Fibroblast of skin of right biceps (primary cell): ENCODE measurements around the gene SERPINF2.
"Not testable (repeated sequence)": the region's sequence is repeated elsewhere in the genome, so short reads cannot be mapped to it uniquely, and the experiment has no call there.

Source experiments
- DNase-seq: peaks from one replicate; pipeline ENCODE4 v3.0.0-alpha.2; 2013

SERPINF2 gene

DNA sequence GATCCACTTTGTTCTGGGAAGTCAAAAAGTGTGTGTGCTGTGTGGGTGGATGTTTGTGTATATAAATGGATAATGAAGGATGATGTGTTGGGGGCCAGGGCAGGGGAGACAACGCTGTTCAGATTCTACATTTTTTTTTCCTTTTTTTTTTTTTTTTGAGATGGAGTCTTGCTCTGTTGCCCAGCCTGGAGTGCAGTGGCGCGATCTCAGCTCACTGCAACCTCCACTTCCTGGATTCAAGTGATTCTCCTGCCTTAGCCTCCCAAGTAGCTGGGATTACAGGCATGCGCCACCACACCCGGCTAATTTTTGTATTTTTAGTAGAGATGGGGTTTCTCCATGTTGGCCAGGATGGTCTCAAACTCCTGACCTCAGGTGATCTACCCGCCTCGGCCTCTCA is 22.0 kb downstream of the SERPINF2 start:
- DNase-seq, result not testable (repeated sequence)

DNA sequence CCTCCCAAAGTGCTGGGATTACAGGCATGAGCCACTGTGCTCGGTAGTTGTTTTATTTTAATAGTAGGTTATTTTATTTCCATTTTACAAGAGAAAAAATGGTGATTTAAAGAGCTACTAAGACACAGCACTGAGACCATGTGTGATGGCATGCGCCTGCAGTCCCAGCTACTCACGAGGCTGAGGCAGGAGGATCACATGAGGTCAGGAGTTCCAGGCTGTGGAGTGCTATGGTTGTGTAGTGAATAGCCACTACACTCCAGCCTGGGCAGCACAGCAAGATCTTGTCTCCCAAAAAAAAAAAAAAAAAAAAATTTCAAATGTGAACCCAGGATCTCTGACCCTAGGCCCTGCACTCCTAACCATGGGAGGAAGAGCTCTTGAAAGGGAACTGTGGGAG is 22.9 kb downstream of the SERPINF2 start:
- no peak for DNase-seq

DNA sequence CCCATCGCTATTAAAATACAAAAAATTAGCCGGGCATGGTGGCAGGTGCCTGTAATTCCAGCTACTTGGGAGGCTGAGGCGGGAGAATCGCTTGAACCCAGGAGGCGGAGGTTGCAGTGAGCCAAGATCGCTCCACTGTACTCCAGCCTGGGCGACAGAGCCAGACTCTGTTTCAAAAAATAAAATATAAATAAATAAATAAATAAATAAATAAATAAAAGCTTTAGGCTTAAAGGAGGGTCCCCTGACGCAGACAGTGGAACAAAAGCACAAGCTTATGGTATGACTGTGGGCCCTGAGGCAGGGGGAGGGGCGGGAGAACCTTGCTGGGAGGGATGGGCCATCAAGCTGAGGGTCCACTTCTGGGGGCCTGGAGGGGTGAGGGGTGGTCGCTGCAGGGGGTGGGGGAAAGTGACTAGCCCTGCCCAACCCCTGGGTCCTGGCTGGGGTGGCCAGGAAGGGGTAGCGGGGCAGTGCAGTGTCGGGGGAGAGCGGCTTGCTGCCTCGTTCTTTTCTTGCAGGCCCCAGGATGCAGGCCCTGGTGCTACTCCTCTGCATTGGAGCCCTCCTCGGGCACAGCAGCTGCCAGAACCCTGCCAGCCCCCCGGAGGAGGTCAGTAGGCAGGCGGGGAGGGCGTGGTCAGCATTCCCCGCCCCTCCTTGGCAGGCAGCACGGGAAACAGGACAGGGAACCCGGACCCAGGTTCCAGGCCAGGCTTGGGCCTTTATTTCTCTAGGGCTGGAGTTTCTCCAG is 23.9 kb downstream of the SERPINF2 start:
- DNase-seq, result no peak

DNA sequence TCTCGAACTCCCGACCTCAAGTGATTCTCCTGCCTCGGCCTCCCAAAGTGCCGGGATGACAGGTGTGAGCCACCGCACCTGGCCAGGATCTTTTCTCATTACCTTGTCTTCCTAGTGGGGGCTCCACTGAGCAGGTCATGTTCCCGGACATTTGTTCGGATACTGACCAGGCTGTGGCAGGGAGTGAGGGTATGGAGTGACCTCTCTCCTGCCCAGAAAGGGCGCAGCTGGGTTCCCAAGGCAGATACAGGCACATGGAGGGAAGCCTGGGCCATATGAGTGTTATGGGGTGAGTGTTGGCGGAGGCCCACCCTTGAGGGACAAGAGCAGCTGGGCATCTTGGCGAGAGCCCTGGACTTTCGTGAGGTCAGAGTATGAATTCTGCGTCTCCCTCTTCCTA is 24.7 kb downstream of the SERPINF2 start:
- DNase-seq, result no peak

- DNase-seq, result no peak
These were observed 27.3 kb downstream of the SERPINF2 start for GRCh38 chr17:1769822-1770477.

DNA sequence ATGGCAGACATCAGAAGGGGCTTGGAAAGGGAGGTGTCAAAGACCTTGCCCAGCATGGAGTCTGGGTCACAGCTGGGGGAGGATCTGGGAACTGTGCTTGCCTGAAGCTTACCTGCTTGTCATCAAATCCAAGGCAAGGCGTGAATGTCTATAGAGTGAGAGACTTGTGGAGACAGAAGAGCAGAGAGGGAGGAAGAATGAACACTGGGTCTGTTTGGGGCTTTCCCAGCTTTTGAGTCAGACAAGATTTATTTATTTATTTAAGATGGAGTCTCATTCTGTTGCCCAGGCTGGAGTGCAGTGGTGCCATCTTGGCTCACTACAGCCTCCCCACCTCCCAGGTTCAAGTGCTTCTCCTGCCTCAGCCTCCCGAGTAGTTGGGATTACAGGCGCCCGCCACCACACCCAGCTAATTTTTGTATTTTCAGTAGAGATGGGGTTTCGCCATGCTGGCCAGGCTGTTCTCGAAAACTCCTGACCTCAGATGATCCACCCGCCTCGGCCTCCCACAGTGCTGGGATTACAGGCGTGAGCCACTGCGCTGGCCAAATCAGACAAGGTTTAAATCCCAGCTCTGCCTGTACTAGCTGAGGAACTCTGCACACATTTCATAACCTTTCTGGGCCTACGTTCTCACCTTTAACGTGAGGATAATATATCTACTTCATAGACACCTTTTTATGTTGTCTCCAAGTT is 30.5 kb downstream of the SERPINF2 start:
- DNase-seq, result peak; percentile 13

DNA sequence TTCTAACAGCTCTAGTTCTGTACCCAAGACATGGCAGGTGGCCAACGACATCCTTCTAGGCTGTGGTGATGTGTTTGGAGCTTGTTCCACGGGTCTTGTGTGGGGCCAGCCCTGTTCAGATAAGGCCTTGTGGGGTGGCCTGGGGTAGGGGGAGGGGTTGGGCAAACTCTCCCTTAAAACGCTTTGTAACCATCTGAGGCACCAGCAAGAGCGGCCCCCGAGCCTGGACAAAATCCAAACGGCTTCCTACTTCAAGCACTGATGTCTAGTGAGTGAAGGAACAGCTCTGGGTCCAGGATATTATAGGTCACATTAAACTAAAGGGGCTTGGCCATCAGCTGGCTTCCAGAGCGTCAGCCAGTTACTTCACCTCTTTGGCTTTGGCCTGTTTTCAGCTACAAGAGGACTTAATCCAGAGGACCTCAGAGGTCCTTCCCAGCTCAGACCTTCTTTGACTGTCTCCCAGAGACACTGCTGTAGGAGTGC is 31.1 kb downstream of the SERPINF2 start:
- DNase-seq, result no peak

GRCh38 chr17:1774390-1775176 is 31.9 kb downstream of the SERPINF2 start:
- no peak for DNase-seq

DNA sequence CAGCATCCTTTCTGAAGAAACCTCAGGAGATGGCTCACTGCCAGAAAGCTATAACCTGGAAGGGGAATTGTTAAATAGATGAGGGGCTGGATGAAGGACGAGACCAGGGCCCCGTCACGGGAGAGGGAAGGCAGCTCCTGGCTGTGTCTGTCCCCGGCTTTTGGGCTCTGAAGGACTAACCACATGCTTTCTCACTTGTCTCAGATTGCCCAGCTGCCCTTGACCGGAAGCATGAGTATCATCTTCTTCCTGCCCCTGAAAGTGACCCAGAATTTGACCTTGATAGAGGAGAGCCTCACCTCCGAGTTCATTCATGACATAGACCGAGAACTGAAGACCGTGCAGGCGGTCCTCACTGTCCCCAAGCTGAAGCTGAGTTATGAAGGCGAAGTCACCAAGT is 33.7 kb downstream of the SERPINF2 start:
- no peak for DNase-seq

DNA sequence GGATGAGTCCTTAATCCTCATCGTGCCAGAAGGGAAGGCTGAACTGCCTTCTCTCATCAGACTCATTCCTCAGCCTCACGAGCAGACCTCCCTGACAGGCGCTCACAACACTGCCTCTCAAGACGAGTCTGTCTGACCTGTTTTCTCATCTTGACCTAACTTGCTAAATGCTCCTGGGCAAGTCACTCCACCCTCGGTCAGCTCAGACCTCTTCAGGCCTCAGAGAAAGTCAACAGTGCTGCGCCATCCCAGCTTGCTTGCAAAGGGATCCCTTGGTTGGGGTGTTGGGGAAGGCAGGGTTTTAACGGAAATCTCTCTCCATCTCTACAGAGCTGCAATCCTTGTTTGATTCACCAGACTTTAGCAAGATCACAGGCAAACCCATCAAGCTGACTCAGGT is 34.2 kb downstream of the SERPINF2 start:
- DNase-seq, result no peak

DNA sequence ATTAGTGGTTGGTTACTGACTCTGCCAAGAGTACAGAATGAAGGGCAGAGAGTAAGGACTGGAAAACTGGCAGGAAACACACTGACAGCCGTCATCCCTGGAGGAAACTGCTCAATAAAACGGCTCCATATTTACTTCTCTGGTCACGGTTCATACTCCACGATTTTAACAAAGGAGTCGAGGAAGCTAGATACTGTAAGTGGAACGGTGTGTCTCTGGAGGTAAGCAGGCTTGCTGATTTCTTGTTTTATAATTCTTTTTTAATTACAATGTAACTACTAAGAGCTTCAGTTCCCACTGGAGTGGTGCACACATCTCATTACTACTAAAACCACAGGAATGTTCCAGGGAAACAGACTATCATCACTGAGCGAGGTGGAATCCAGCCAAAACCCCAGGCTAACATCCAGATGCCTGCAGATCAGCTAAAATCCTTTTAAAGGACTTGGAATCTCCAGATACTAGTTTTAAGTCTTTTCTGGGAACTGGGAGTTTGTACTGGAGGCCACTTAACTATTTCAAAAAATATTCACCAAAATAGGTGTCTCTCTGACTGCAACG is 37.0 kb downstream of the SERPINF2 start:
- peak; percentile 96 for DNase-seq

GRCh38 chr17:1782171-1782567 is 39.5 kb downstream of the SERPINF2 start:
- DNase-seq, result no peak

- DNase-seq, result peak; percentile 8
These were observed 40.6 kb downstream of the SERPINF2 start for GRCh38 chr17:1783271-1783670.

DNA sequence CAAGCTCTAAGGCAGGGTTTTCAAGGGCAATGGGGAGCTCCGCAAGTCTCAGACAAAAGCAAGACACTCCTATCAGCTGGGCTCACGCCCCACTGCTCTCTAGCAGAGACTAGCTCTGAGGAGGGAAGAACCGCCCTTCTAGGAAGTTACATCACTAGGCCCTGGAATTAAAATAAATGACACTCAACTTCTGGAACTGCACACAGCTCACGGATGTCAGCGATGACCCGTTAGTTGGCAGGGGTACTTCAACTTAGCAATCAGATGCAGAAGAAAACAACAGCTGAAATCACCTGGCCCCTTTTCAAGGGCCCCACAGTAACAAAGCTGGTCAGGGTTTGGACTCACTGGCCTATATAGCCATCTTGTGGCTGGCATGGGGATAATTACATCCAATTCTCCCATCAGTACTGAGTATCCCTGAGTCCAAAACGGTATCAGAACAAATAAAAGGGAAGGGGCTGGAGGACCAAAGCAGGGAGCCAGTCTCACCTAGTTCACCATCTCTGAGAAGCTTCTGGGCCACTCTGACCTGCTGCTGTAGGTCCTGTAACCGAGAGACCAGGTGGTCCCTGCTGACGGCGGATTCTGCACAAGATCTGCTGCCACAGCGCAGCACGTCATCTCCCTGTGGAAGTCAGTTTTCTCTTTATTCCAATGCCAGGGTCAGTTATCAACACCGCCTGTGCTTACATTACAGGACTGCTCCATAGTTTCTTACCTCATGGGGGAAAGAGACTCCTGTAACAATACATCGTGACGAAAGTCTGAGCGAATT is 41.4 kb downstream of the SERPINF2 start:
- peak; percentile 79 for DNase-seq

- no peak for DNase-seq
These were observed 43.3 kb downstream of the SERPINF2 start for GRCh38 chr17:1785930-1786329.

DNA sequence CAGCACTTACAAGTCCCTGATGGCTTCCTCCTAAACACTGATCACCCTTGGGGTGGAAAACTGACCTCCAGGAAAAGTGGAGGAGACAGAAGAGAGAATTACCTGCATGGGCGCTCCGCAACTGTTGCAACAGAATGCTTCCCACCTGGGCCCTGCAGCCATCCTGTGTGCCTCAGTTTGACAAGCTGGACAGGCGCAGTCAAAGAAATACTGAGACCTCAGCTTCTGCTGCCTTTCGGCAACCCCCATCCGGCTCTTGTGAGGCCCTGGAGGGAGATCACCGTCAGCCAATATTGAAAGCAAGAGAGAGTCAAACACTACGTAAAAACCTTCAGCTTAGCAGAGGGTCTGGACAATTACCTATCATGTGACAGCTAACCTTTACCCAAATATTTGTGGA is 44.0 kb downstream of the SERPINF2 start:
- no peak for DNase-seq

DNA sequence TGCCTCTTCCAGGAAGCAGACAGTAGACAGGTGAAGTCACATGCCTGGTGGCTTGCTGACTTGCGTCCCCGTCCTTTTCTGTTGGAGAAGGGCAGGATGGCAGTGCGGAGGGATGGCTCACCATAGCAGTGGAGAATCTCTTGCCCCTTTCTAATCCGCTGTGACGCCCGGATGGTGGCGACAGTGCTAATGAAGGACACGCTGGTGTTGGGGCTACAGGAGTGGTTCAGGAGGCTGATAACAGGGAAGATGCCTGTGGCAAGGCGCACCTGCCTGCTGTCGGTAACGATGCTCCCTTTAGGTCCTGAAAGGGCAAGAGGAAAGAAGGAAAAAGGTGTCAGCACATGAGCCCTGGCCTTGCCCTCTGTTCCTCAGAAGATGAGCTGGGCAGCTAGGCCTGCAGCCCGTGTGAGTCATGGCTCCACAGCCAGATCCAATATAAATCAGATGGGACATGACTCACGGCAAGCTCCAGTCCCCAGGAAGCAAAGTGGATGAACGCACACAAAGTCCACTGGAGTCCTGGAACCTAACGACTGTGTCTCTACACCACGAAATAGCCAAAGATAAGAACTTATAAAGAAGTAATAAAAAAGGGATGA is 44.7 kb downstream of the SERPINF2 start:
- DNase-seq, result peak; percentile 90

GRCh38 chr17:1789936-1790335 is 47.3 kb downstream of the SERPINF2 start:
- no peak for DNase-seq

- no peak for DNase-seq
These were observed 50.1 kb downstream of the SERPINF2 start for GRCh38 chr17:1792495-1793446.

DNA sequence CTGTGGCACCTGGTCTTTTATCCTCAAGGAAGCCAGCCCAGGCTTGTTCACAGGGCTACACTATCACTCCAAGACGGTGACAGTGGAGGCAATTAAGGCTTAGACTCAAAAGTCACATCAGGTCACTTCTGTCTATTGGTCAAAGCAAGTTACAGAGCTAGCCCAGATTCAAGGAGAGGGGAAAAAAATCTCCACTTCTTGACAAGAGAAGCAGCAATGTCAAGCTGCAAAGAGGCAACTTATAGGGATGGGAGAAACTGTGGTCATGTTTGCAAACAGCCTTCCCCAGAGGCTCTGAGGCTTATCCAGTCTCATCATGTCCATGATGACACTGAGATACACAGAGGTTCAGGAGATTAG is 50.8 kb downstream of the SERPINF2 start:
- no peak for DNase-seq
